ENCODE results near the gene OR56A4.
A peak's percentile ranks its signal among the peaks of the same experiment; 100 is the strongest.
"Not testable (repeated sequence)": the region's sequence is repeated elsewhere in the genome, so short reads cannot be mapped to it uniquely, and the experiment has no call there.

OR56A4 gene

GRCh38 chr11:5989203-5989602, 17.5 kb downstream of the OR56A4 start:
- Mint-ChIP-seq H3K27ac (no peak overlapping the region), H3K27me3 (peaks cover 41% of the 10 kb centered on the region), H3K4me3 (no peak overlapping the region), H3K4me1 (no peaks in the 10 kb centered on the region), H3K9me3 (no peaks in the 10 kb centered on the region)
- no peak for ATAC-seq
- DNase-seq: no peak

GRCh38 chr11:5986885-5987284, 19.9 kb downstream of the OR56A4 start, which contains the start of gene OR52L1:
TSS of gene OR52L1 (minus strand) at chr11:5986985. CDS start at chr11:5986930, 55 bp downstream.
- Mint-ChIP-seq H3K4me3 (no peak within 1 kb of the TSS), H3K4me1 (no peaks in the 10 kb centered on the region), H3K9me3 (peaks cover 5 to 10% of the 10 kb centered on the region in 2 donors), H3K27me3 (peaks cover 61% of the 10 kb centered on the region), H3K27ac (no peak within 1 kb of the TSS)
- DNase-seq (no peak), ATAC-seq (no peak)

GRCh38 chr11:5983443-5983842, 23.3 kb downstream of the OR56A4 start:
- Mint-ChIP-seq H3K9me3 (peaks cover 5 to 27% of the 10 kb centered on the region in 2 donors), H3K27me3 (peaks cover 49% of the 10 kb centered on the region), H3K4me1 (no peaks in the 10 kb centered on the region), H3K27ac (no peak overlapping the region), H3K4me3 (no peak overlapping the region)
- DNase-seq (no peak), ATAC-seq (no peak)

- ATAC-seq: no peak
- Mint-ChIP-seq H3K4me3 (no peak overlapping the region), H3K9me3 (peaks cover 0 to 3% of the 10 kb centered on the region in 2 donors), H3K27ac (no peak overlapping the region), H3K4me1 (no peaks in the 10 kb centered on the region), H3K27me3 (peaks cover 13% of the 10 kb centered on the region)
- DNase-seq: no peak
Observed at GRCh38 chr11:5973530-5973929, 33.2 kb downstream of the OR56A4 start.

GRCh38 chr11:5968394-5968793, 38.4 kb downstream of the OR56A4 start, which contains the start of gene OR56A5:
TSS of gene OR56A5 (minus strand) at chr11:5968494. CDS start at chr11:5968494, 0 bp downstream.
- DNase-seq: no peak
- peaks cover 23% of the 10 kb centered on the region for H3K27me3 Mint-ChIP-seq
- H3K9me3 Mint-ChIP-seq: peaks cover 0 to 10% of the 10 kb centered on the region in 2 donors
- no peaks in the 10 kb centered on the region for H3K4me1 Mint-ChIP-seq
- peak within 1 kb of the TSS in 1 of 2 donors; percentile 9 for H3K27ac Mint-ChIP-seq
- no peak within 1 kb of the TSS for H3K4me3 Mint-ChIP-seq
- no peak for ATAC-seq

GRCh38 chr11:5967708-5968107, 39.0 kb downstream of the OR56A4 start:
- ATAC-seq (no peak), DNase-seq (no peak)
- peaks cover 0 to 17% of the 10 kb centered on the region in 2 donors for H3K9me3 Mint-ChIP-seq
- no peak overlapping the region for H3K27ac Mint-ChIP-seq
- no peak overlapping the region for H3K4me3 Mint-ChIP-seq
- no peaks in the 10 kb centered on the region for H3K4me1 Mint-ChIP-seq
- peaks cover 23% of the 10 kb centered on the region for H3K27me3 Mint-ChIP-seq

GRCh38 chr11:5966958-5967357, 39.8 kb downstream of the OR56A4 start:
- Mint-ChIP-seq H3K4me1 (no peaks in the 10 kb centered on the region), H3K9me3 (peaks cover 0 to 18% of the 10 kb centered on the region in 2 donors), H3K27ac (no peak overlapping the region), H3K4me3 (no peak overlapping the region), H3K27me3 (peaks cover 23% of the 10 kb centered on the region)
- no peak for ATAC-seq
- DNase-seq: no peak

- DNase-seq, H3K4me3 Mint-ChIP-seq, H3K4me1 Mint-ChIP-seq, H3K27me3 Mint-ChIP-seq, H3K27ac Mint-ChIP-seq: not testable (repeated sequence)
- ATAC-seq: peak; percentile 56
- peaks cover 0 to 24% of the 10 kb centered on the region in 2 donors for H3K9me3 Mint-ChIP-seq
Observed at GRCh38 chr11:5960704-5961320, 45.9 kb downstream of the OR56A4 start.

- DNase-seq (no peak), ATAC-seq (no peak)
- peaks cover 0 to 6% of the 10 kb centered on the region in 2 donors for H3K9me3 Mint-ChIP-seq
- no peaks in the 10 kb centered on the region for H3K27me3 Mint-ChIP-seq
- peak overlapping the region in 1 of 2 donors; percentile 40 for H3K27ac Mint-ChIP-seq
- H3K4me3 Mint-ChIP-seq: no peak overlapping the region
- H3K4me1 Mint-ChIP-seq: no peaks in the 10 kb centered on the region
Observed at GRCh38 chr11:5955586-5955985, 51.2 kb downstream of the OR56A4 start.

Data from stimulated activated naive CD8-positive, alpha-beta T cell treated with anti-CD3 and anti-CD28 coated beads, Interleukin-15, amount 100 ng/mL, for 72 hours (primary cell).